HG02970 (cell line): Measurements from ENCODE around the gene MEGF11.

Source experiments
- ATAC-seq: cut with Tn5 transposase; IDR thresholded peaks from one replicate; pipeline ENCODE4 v1.9.1; 2021; ENCODE audit warnings: mild to moderate bottlenecking, moderate library complexity, moderate number of reproducible peaks; ENCODE audit not compliant: unreplicated experiment, low FRiP score

MEGF11 gene

GRCh38 chr15:65960586-65960985 lies 293.0 kb downstream of the MEGF11 start:
- no peak for ATAC-seq

DNA sequence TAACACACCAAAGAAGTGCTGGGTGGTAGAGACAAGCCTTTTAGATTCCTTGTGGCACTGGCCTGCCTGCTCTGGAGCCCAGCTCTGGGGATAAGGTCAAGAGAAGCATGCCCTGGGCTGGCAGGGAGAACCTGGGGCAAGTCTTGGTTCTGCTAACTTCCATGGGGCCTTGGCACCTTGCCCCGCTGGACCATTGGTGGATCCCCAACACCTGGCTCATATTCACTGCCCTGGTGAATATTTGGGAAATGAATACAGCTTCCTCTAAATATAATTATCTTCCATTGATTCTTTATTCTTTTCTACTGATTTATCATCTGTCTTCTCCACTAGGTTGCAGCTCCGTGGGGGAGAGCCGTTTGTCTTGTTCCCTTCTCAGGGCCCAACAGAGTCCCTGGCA lies 294.7 kb downstream of the MEGF11 start:
- ATAC-seq: no peak

DNA sequence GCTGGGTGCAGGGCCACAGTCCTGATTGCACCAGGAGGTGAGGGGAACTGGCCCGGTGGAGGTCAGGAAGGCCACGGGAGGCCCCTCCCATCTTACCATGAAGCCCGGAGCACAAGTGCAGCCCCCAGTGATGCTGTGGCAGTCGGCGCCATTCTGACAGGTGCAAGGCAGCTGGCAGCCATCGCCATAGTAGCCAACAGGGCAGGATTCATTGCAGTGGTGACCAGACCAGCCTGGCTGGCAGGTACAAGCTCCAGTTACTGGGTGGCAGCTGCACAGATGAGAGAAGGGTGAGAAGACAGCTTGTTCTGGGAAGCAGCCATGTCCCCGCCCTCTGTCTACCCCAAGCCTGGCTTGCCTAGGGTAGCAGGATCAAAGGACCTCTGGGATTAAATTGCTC lies 296.1 kb downstream of the MEGF11 start:
- no peak for ATAC-seq

- ATAC-seq: no peak
Measured at GRCh38 chr15:65956899-65957298, 296.7 kb downstream of the MEGF11 start.

GRCh38 chr15:65956307-65956706 lies 297.2 kb downstream of the MEGF11 start:
- no peak for ATAC-seq

- no peak for ATAC-seq
Measured at GRCh38 chr15:65954289-65954741, 299.2 kb downstream of the MEGF11 start.

DNA sequence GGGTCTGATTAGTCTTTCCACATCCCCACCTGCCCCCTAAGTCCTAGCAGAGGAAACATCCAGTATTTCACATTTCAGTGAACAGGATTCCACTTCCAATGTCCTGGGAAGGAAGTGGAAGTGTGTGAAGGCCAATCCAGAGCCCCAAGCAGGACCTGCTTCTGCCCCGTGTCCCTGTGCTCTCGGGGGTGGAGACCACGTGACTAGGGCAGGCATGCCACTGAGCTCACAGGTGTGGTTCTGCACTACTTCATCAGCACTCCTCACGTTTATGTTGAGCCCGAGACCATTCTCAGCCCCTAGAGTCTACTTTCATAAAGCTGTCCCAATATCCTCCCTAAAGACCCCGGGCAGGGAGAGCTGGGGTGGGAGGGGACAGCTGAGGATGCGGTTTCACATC lies 299.9 kb downstream of the MEGF11 start:
- no peak for ATAC-seq

- no peak for ATAC-seq
Measured at GRCh38 chr15:65952391-65953053, 301.0 kb downstream of the MEGF11 start.

- no peak for ATAC-seq
Measured at GRCh38 chr15:65951007-65951406, 302.5 kb downstream of the MEGF11 start.

DNA sequence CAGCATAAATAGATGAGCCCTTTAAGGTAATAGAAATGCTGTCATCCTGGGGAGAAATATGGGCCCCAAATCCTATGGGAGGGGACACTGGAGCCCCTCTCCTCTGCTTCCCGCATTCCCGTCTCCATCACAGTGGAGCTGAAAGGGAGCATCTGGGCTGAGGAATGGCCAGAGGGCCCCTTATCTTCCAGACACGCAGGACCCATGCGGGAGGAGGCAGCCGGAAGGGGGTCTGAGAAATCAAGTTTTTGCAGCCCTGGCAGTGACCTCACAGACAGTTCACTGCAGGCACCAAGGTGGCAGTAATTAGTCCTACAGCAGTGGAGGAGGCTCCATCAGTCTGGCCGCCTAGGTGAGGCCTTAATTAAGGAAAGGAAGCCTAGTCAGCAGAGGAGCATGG lies 304.1 kb downstream of the MEGF11 start:
- ATAC-seq: no peak

DNA sequence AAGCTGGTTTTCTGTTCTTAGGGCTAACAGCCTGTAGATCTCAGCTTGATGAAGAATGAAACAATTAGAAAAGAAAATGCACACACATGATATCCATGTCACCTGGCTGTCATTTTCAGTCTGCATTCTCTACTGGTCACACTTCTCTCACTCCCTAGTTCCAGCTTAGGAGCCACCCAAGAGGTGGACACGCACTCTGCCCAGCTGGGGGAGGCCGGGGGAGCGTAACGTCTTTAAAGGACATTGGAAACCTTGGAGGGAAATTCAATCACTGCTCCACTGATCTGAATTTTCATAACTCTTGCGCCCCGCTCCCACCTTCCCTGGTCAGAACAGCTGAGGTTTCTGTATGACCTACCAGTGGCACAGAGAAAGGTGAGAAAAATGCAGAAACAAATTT lies 304.5 kb downstream of the MEGF11 start:
- no peak for ATAC-seq

GRCh38 chr15:65948383-65948782 lies 305.2 kb downstream of the MEGF11 start:
- ATAC-seq: no peak

- ATAC-seq: no peak
Measured at GRCh38 chr15:65947041-65947440, 306.5 kb downstream of the MEGF11 start.

GRCh38 chr15:65945616-65946015 lies 307.9 kb downstream of the MEGF11 start:
- ATAC-seq: no peak

DNA sequence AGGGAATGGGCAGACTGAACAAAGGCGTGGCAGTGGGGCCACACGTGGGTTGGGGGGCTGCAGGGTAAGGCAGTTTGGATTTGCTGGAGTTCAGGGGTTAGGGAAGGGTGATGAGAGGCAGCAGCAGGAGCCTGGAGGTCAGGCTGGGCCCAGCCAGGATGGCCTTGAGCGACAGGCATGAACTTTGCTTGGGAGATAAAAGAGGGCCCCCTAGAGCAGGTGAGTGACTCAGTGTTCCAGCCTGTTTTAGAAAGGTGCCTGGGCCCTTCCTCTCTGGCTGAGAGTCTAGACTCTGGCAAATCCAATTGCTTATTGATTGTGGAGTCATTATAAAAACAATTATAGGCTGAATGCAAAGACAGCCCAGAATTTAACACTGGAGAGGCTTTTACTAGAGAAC lies 309.1 kb downstream of the MEGF11 start:
- no peak for ATAC-seq

DNA sequence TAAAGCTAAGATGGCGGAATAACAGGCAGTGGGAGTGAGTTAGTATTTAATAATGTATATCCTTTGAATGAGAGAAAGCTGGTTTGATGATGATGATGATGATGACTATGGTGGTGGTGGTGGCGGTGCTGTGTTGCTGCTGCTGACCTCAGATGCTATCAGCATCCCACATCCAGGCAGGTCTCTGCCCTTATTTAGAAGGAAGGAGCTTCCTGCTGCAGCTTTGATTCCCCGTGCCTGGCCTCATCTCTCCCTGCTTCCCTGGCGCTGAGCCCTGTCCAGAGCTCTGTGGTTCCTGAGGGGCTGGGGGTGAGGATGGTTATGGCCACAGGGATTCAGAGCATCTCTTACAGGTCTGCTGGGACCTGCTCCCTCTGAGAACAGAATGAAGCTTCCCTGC lies 311.1 kb downstream of the MEGF11 start:
- ATAC-seq: no peak

- ATAC-seq: no peak
Measured at GRCh38 chr15:65940618-65940909, 313.0 kb downstream of the MEGF11 start.

- ATAC-seq: no peak
Measured at GRCh38 chr15:65939901-65940617, 313.5 kb downstream of the MEGF11 start.

GRCh38 chr15:65938604-65939003 lies 314.9 kb downstream of the MEGF11 start:
- ATAC-seq: no peak

DNA sequence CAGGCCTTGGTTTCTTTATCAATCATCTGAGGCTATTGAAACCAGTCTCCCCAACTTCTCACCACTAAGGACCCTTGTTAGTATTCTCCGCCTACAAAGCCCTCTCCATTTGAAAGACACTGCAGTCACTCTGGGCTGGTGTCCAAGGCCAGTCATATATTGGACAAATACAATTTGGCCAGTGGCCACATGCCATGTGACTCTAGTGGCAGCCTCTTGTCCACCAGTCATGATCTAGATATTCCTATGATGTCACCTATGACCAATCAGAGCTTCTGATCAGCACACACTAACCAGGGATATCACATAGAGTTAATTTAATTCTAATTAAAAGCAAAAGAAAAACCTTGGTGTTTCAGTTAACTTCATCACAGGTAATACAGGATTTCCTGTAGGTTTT lies 316.1 kb downstream of the MEGF11 start:
- no peak for ATAC-seq

- ATAC-seq: no peak
Measured at GRCh38 chr15:65937054-65937453, 316.5 kb downstream of the MEGF11 start.

DNA sequence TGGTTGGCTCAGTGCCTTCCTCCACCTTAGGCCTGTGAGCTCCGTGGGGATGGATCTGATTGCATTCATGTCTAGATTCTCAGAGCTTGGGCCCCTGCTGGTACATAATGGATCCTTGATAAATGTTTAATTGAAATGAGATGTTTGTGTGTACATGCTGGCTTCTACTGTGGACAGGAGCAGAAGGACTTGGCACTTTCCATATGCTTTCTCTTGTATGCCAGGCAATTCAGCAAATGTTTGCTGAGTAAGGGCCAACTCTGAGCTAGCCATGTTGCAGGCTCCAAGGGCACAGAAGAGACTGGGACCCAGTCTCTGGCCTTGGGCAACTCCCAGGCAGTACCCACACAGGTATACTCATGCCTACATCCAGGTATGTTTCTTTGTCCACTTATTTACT lies 317.3 kb downstream of the MEGF11 start:
- ATAC-seq: no peak
